ENCODE results near the gene EFNB2.

Gene EFNB2

GRCh38 chr13:106455777-106456176 lies 79.7 kb downstream of the EFNB2 start:
- DNase-seq (ENCODE audit: low read depth in 2 of 2, low spot score in 1 of 2): no peak

- no peak for DNase-seq (ENCODE audit: low read depth in 2 of 2, low spot score in 1 of 2)
Observed at GRCh38 chr13:106455190-106455589, 80.3 kb downstream of the EFNB2 start.

- DNase-seq (ENCODE audit: low read depth in 2 of 2, low spot score in 1 of 2): no peak
Observed at GRCh38 chr13:106453101-106453500, 82.4 kb downstream of the EFNB2 start.

GRCh38 chr13:106450991-106451390 lies 84.5 kb downstream of the EFNB2 start:
- no peak for DNase-seq (ENCODE audit: low read depth in 2 of 2, low spot score in 1 of 2)

- DNase-seq (ENCODE audit: low read depth in 2 of 2, low spot score in 1 of 2): no peak
Observed at GRCh38 chr13:106449096-106449495, 86.4 kb downstream of the EFNB2 start.

GRCh38 chr13:106445996-106446395 lies 89.5 kb downstream of the EFNB2 start:
- no peak for DNase-seq (ENCODE audit: low read depth in 2 of 2, low spot score in 1 of 2)

GRCh38 chr13:106443607-106444322 lies 91.7 kb downstream of the EFNB2 start:
- no peak for DNase-seq (ENCODE audit: low read depth in 2 of 2, low spot score in 1 of 2)

- DNase-seq (ENCODE audit: low read depth in 2 of 2, low spot score in 1 of 2): no peak
Observed at GRCh38 chr13:106440866-106441265, 94.6 kb downstream of the EFNB2 start.
